ENCODE results near the gene NTN5.
"Not testable (repeated sequence)": the region's sequence is repeated elsewhere in the genome, so short reads cannot be mapped to it uniquely, and the experiment has no call there.

Gene NTN5

GRCh38 chr19:48685583-48685982 lies 12.8 kb upstream of the NTN5 start:
- no peak overlapping the region for H3K4me3 ChIP-seq (ENCODE audit: low read depth, low read length)
- in situ Hi-C loops (cut with HindIII; ENCODE audit: low sequenced_read_pairs) = no loop called here
- DNase-seq (ENCODE audit: low read depth) = no peak
- no peak for TF ChIP-seq CTCF (IDR thresholded peaks at IDR 0.05; ENCODE audit: low read depth, low read length, missing control alignments)

GRCh38 chr19:48683349-48683748 lies 10.5 kb upstream of the NTN5 start:
- DNase-seq (ENCODE audit: low read depth) = no peak
- TF ChIP-seq CTCF (IDR thresholded peaks at IDR 0.05; ENCODE audit: low read depth, low read length, missing control alignments) = no peak
- H3K4me3 ChIP-seq (ENCODE audit: low read depth, low read length) = peak overlapping the region; percentile 12
- in situ Hi-C loops (cut with HindIII; ENCODE audit: low sequenced_read_pairs) = no loop called here

GRCh38 chr19:48681127-48681470 lies 8.3 kb upstream of the NTN5 start:
- no peak overlapping the region for H3K4me3 ChIP-seq (ENCODE audit: low read depth, low read length)
- peak; percentile 55 for DNase-seq (ENCODE audit: low read depth)
- TF ChIP-seq CTCF (IDR thresholded peaks at IDR 0.05; ENCODE audit: low read depth, low read length, missing control alignments) = no peak
- in situ Hi-C loops (cut with HindIII; ENCODE audit: low sequenced_read_pairs) = no loop called here

- in situ Hi-C loops (cut with HindIII; ENCODE audit: low sequenced_read_pairs) = no loop called here
- no peak overlapping the region for H3K4me3 ChIP-seq (ENCODE audit: low read depth, low read length)
- DNase-seq (ENCODE audit: low read depth) = no peak
- no peak for TF ChIP-seq CTCF (IDR thresholded peaks at IDR 0.05; ENCODE audit: low read depth, low read length, missing control alignments)
These were observed 7.8 kb upstream of the NTN5 start for GRCh38 chr19:48680436-48681126.

GRCh38 chr19:48680006-48680405 lies 7.2 kb upstream of the NTN5 start:
- DNase-seq (ENCODE audit: low read depth); in situ Hi-C loops (cut with HindIII; ENCODE audit: low sequenced_read_pairs); H3K4me3 ChIP-seq (ENCODE audit: low read depth, low read length): not testable (repeated sequence)

- in situ Hi-C loops (cut with HindIII; ENCODE audit: low sequenced_read_pairs) = loop anchor here (10.0 kb wide), 1 partner anchor 117 kb away; no protein-coding TSS in a partner anchor
- no peak for TF ChIP-seq CTCF (IDR thresholded peaks at IDR 0.05; ENCODE audit: low read depth, low read length, missing control alignments)
- DNase-seq (ENCODE audit: low read depth) = no peak
- H3K4me3 ChIP-seq (ENCODE audit: low read depth, low read length) = no peak overlapping the region
These were observed 5.4 kb upstream of the NTN5 start for GRCh38 chr19:48678201-48678600.

GRCh38 chr19:48676887-48677286 lies 4.1 kb upstream of the NTN5 start:
- in situ Hi-C loops (cut with HindIII; ENCODE audit: low sequenced_read_pairs) = loop anchor here (10.0 kb wide), 1 partner anchor 118 kb away; no protein-coding TSS in a partner anchor
- DNase-seq (ENCODE audit: low read depth) = no peak
- H3K4me3 ChIP-seq (ENCODE audit: low read depth, low read length) = no peak overlapping the region
- no peak for TF ChIP-seq CTCF (IDR thresholded peaks at IDR 0.05; ENCODE audit: low read depth, low read length, missing control alignments)

Measured in astrocyte of the cerebellum (primary cell).